Stimulated activated naive B cell treated with anti-CD40 and anti-IgM and Interleukin-4, amounts not matched to agents 10 μg/mL and 1 μg/mL and 100 μg/mL, for 72 hours (primary cell): ENCODE data around the gene PDAP1.
"Not testable (repeated sequence)": the region's sequence is repeated elsewhere in the genome, so short reads cannot be mapped to it uniquely, and the experiment has no call there.

Experiments used
- ATAC-seq, 2 donors: fragments of 150-1000 bp; cut with Tn5 transposase; replicated peaks; 2 replicates each; pipeline ENCODE4 v1.10.0; 2021; ENCODE audit warnings: moderate library complexity in 1 of 2
- DNase-seq: peaks from one replicate; pipeline ENCODE4 v3.0.0; 2021
- H3K27ac Mint-ChIP-seq: one replicate; pipeline ENCODE4 v1.8.0; 2022; ENCODE audit warnings: mild to moderate bottlenecking, mixed read lengths
- H3K27me3 Mint-ChIP-seq, 2 donors: one replicate each; pipeline ENCODE4 v1.8.0; 2022; ENCODE audit warnings: mixed read lengths in 2 of 2
- H3K36me3 Mint-ChIP-seq, 2 donors: one replicate each; pipeline ENCODE4 v1.8.0; 2022; ENCODE audit warnings: mixed read lengths in 2 of 2, mild to moderate bottlenecking in 1 of 2
- H3K4me1 Mint-ChIP-seq, 2 donors: one replicate each; pipeline ENCODE4 v1.8.0; 2022; ENCODE audit warnings: mixed read lengths in 2 of 2, mild to moderate bottlenecking in 1 of 2
- H3K4me3 Mint-ChIP-seq, 2 donors: one replicate each; pipeline ENCODE4 v1.8.0; 2022; ENCODE audit warnings: mild to moderate bottlenecking in 2 of 2, mixed read lengths in 2 of 2, moderate library complexity in 1 of 2
- H3K9me3 Mint-ChIP-seq, 2 donors: one replicate each; pipeline ENCODE4 v1.8.0; 2022; ENCODE audit warnings: mixed read lengths in 2 of 2, mild to moderate bottlenecking in 1 of 2

The PDAP1 gene

GRCh38 chr7:99396418-99397296 lies 11.7 kb downstream of the PDAP1 start:
- peaks cover 57 to 78% of the 10 kb centered on the region in 2 donors for H3K36me3 Mint-ChIP-seq

DNA sequence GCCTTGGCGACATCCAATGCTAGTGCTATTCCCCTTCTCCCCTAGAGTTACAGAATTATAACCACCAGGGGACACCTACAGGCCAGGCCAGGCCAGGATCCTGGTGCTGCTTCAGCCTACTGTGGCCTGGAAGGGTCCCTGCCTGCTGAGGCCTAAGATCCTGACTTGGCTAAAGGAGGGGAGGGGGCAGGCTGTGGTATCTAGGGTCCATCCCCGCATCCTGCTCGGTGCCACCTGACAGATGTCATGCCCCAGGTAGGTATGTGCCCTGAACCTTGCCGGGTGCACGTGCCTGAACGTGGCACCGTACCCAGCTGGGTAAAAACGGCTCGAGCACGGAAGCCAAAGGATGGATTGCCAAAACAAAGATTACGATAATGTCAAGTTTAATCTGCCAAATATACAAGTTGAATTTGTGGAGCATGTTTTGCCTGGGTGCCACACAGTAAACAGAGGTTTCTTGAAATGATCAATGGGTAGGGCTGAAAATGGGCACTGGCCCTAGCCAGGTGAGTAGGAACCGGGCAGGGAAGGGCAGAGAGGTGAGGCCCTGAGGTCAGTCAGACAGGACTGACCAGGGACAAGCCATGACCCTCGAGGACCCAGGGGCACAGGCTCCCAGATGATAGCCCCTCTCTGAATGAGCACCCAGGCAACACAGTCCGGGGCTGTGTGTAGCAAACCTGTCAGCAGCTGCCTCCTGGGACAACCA lies 12.6 kb downstream of the PDAP1 start:
- Mint-ChIP-seq H3K27me3 (no peaks in the 10 kb centered on the region), H3K9me3 (no peaks in the 10 kb centered on the region), H3K27ac (peak overlapping the region; percentile 80), H3K4me3 (peak overlapping the region in 1 of 2 donors; percentile 17), H3K4me1 (peaks cover 34 to 67% of the 10 kb centered on the region in 2 donors), H3K36me3 (peaks cover 51 to 71% of the 10 kb centered on the region in 2 donors)
- ATAC-seq, result no peak
- DNase-seq, result no peak

More at GRCh38 chr7:99396418-99397296, 11.7 kb downstream of the PDAP1 start:
- Mint-ChIP-seq H3K4me1 (peaks cover 36 to 58% of the 10 kb centered on the region in 2 donors), H3K9me3 (no peaks in the 10 kb centered on the region), H3K4me3 (peak overlapping the region in 1 of 2 donors; percentile 13), H3K27me3 (no peaks in the 10 kb centered on the region), H3K27ac (peak overlapping the region; percentile 80)
- ATAC-seq (no peak), DNase-seq (no peak)

GRCh38 chr7:99394188-99394502 lies 14.3 kb downstream of the PDAP1 start:
- H3K36me3 Mint-ChIP-seq, result peaks cover 46 to 62% of the 10 kb centered on the region in 2 donors
- H3K9me3 Mint-ChIP-seq, result no peaks in the 10 kb centered on the region
- peaks cover 32 to 68% of the 10 kb centered on the region in 2 donors for H3K4me1 Mint-ChIP-seq
- DNase-seq (no peak), ATAC-seq (no peak)
- H3K27me3 Mint-ChIP-seq, result no peaks in the 10 kb centered on the region
- H3K27ac Mint-ChIP-seq, result peak overlapping the region; percentile 93
- peak overlapping the region; percentile 41 to 73 for H3K4me3 Mint-ChIP-seq

GRCh38 chr7:99393355-99394187 lies 14.8 kb downstream of the PDAP1 start:
- no peaks in the 10 kb centered on the region for H3K9me3 Mint-ChIP-seq
- no peak for ATAC-seq
- DNase-seq, result no peak
- peak overlapping the region; percentile 93 for H3K27ac Mint-ChIP-seq
- H3K4me3 Mint-ChIP-seq, result peak overlapping the region; percentile 73 to 79
- no peaks in the 10 kb centered on the region for H3K27me3 Mint-ChIP-seq
- H3K36me3 Mint-ChIP-seq, result peaks cover 44 to 58% of the 10 kb centered on the region in 2 donors
- H3K4me1 Mint-ChIP-seq, result peaks cover 28 to 63% of the 10 kb centered on the region in 2 donors

- peak overlapping the region; percentile 93 for H3K27ac Mint-ChIP-seq
- DNase-seq, result peak; percentile 62
- H3K27me3 Mint-ChIP-seq, result no peaks in the 10 kb centered on the region
- H3K9me3 Mint-ChIP-seq, result no peaks in the 10 kb centered on the region
- H3K4me1 Mint-ChIP-seq, result peaks cover 23 to 58% of the 10 kb centered on the region in 2 donors
- H3K4me3 Mint-ChIP-seq, result peak overlapping the region; percentile 73 to 79
- peaks cover 44 to 57% of the 10 kb centered on the region in 2 donors for H3K36me3 Mint-ChIP-seq
- ATAC-seq, result peak; percentile 83 to 85
These were observed 15.6 kb downstream of the PDAP1 start for GRCh38 chr7:99392659-99393354.

GRCh38 chr7:99392046-99392445 lies 16.4 kb downstream of the PDAP1 start:
- Mint-ChIP-seq H3K27ac (peak overlapping the region; percentile 65), H3K4me3 (peak overlapping the region; percentile 56 to 79)

DNA sequence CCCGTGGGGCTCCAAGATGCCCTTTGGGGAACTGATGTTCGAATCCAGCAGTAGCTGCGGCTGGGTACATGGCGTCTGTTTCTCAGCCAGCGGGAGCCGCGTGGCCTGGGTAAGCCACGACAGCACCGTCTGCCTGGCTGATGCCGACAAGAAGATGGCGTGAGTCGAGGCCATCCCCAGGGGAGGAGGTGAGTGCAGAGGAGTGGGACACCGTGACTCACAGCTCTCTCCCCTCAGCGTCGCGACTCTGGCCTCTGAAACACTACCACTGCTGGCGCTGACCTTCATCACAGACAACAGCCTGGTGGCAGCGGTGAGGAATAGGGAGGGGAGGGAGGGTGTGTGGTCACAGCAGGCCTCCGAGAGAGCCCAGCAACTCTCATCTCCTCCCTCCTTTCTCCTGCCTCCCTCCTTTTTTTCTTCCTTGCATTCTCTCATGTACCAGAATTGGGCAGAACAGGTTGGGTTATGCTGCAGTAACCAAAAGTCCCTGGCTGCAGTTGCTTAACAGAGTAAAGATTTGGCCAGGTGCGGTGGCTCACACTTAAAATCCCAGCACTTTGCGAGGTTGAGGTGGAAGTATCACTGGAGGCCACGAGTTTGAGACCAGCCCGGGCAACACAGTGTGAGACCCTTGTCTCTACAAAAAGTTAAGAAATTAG lies 17.3 kb downstream of the PDAP1 start:
- Mint-ChIP-seq H3K27me3 (no peaks in the 10 kb centered on the region), H3K4me1 (peaks cover 19 to 46% of the 10 kb centered on the region in 2 donors), H3K36me3 (peaks cover 45 to 59% of the 10 kb centered on the region in 2 donors), H3K4me3 (peak overlapping the region in 1 of 2 donors; percentile 12), H3K27ac (no peak overlapping the region), H3K9me3 (no peaks in the 10 kb centered on the region)
- ATAC-seq (no peak), DNase-seq (no peak)

More at GRCh38 chr7:99392046-99392445, 16.4 kb downstream of the PDAP1 start:
- ATAC-seq (no peak), DNase-seq (no peak)
- Mint-ChIP-seq H3K36me3 (peaks cover 40 to 55% of the 10 kb centered on the region in 2 donors), H3K9me3 (no peaks in the 10 kb centered on the region), H3K4me1 (peaks cover 22 to 50% of the 10 kb centered on the region in 2 donors), H3K27me3 (no peaks in the 10 kb centered on the region)

DNA sequence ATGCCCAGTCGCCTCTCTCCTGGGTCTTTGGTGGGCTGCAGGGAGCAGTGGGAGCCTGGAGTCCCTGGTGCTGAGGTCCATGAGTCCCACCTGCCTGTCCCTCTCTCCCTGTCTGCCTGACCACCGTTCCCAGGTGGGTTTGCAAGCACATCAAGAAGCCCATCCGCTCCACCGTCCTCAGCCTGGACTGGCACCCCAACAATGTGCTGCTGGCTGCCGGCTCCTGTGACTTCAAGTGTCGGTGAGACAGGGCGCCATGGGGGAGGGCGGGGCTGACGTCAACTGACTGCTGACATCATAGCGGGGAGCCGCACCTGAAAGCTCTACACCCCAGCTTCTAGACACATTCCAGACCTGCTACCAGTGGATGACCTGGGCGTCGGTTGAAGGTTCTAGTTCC lies 18.6 kb downstream of the PDAP1 start:
- Mint-ChIP-seq H3K27me3 (no peaks in the 10 kb centered on the region), H3K36me3 (peaks cover 48 to 59% of the 10 kb centered on the region in 2 donors), H3K27ac (peak overlapping the region; percentile 14), H3K9me3 (no peaks in the 10 kb centered on the region), H3K4me1 (peaks cover 19 to 54% of the 10 kb centered on the region in 2 donors), H3K4me3 (no peak overlapping the region)
- DNase-seq (no peak), ATAC-seq (no peak)

DNA sequence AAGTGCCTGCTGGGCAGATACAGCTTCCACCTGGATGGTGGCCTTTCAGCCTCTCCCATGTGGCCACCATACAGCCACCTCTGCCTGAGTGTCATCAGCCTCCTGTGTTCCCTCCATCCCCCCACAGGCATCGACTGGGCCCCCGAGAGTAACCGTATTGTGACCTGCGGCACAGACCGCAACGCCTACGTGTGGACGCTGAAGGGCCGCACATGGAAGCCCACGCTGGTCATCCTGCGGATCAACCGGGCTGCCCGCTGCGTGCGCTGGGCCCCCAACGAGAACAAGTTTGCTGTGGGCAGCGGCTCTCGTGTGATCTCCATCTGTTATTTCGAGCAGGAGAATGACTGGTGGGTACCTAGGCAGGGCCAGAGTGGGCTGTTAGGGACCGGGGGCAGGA lies 20.5 kb downstream of the PDAP1 start:
- ATAC-seq (no peak), DNase-seq (no peak)
- H3K36me3 Mint-ChIP-seq, result peaks cover 48 to 51% of the 10 kb centered on the region in 2 donors
- no peaks in the 10 kb centered on the region for H3K27me3 Mint-ChIP-seq
- H3K4me3 Mint-ChIP-seq, result no peak overlapping the region
- H3K9me3 Mint-ChIP-seq, result no peaks in the 10 kb centered on the region
- H3K27ac Mint-ChIP-seq, result no peak overlapping the region
- peaks cover 18 to 58% of the 10 kb centered on the region in 2 donors for H3K4me1 Mint-ChIP-seq

DNA sequence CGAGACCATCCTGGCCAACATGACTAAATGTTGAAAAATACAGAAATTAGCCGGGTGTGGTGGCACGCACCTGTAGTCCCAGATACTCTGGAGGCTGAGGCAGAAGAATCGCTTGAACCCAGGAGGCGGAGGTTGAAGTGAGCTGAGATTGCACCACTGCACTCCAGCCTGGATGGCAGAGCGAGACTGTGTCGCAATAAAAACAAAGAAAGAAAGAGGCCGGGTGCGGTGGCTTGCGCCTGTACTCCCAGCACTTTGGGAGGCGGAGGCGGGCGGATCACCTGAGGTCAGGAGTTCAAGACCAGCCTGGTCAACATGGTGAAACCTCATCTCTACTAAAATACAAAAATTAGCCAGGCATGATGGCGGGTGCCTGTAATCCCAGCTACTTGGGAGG lies 21.2 kb downstream of the PDAP1 start:
- H3K27me3 Mint-ChIP-seq, DNase-seq, H3K9me3 Mint-ChIP-seq, ATAC-seq, H3K4me3 Mint-ChIP-seq: not testable (repeated sequence)
- H3K27ac Mint-ChIP-seq, result peak overlapping the region; percentile 37
- H3K4me1 Mint-ChIP-seq, result peaks cover 14 to 55% of the 10 kb centered on the region in 2 donors
- peaks cover 45 to 48% of the 10 kb centered on the region in 2 donors for H3K36me3 Mint-ChIP-seq

- no peak overlapping the region for H3K4me3 Mint-ChIP-seq
- peaks cover 41 to 44% of the 10 kb centered on the region in 2 donors for H3K36me3 Mint-ChIP-seq
- ATAC-seq, result peak; percentile 50 to 52
- H3K27me3 Mint-ChIP-seq, result no peaks in the 10 kb centered on the region
- DNase-seq, result no peak
- H3K9me3 Mint-ChIP-seq, result no peaks in the 10 kb centered on the region
- H3K4me1 Mint-ChIP-seq, result peaks cover 12 to 54% of the 10 kb centered on the region in 2 donors
- H3K27ac Mint-ChIP-seq, result peak overlapping the region; percentile 81
These were observed 21.7 kb downstream of the PDAP1 start for GRCh38 chr7:99386584-99387238.

DNA sequence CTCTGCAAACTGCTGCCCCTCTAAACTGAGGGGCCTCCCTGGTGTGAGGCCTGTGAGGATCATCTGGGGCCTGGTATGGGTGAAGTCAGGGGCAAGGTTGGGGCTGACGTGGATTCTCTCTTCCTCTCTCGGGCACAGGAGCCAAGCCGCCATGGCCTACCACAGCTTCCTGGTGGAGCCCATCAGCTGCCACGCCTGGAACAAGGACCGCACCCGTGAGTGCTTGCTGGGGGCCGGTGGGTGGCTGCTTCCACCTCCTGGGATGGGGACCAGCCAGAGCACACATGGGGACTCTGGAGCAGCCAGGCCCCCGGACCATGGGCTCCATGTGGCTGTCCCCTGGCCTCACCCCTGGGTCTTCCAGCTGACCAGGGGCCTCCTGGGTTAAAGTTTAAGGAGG lies 22.8 kb downstream of the PDAP1 start:
- H3K4me3 Mint-ChIP-seq, result no peak overlapping the region
- DNase-seq (no peak), ATAC-seq (no peak)
- peak overlapping the region; percentile 67 for H3K27ac Mint-ChIP-seq
- no peaks in the 10 kb centered on the region for H3K27me3 Mint-ChIP-seq
- H3K9me3 Mint-ChIP-seq, result no peaks in the 10 kb centered on the region
- peaks cover 45 to 51% of the 10 kb centered on the region in 2 donors for H3K36me3 Mint-ChIP-seq
- peaks cover 23 to 55% of the 10 kb centered on the region in 2 donors for H3K4me1 Mint-ChIP-seq

DNA sequence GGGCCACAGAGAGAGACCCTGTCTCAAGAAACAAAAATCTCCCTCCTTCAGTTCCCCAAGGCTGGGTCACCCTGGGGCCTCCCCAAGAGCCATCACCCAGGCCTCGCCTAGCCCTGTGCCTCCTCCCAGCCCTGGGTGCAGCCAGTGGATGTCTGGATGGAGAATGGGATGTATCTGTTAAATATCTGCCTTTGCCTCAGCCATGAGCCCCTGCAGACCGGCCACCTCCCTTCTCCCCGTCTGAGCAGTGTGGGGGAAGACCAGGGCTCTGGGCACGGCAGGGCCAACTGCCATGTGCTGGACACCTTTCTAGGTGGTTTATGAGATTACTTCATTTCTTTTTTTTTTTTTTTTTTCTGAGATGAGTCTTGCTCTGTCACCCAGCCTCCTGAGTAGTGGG lies 23.9 kb downstream of the PDAP1 start:
- Mint-ChIP-seq H3K27me3 (no peaks in the 10 kb centered on the region), H3K4me1 (peaks cover 31 to 65% of the 10 kb centered on the region in 2 donors), H3K27ac (peak overlapping the region; percentile 86), H3K9me3 (no peaks in the 10 kb centered on the region), H3K36me3 (peaks cover 48 to 57% of the 10 kb centered on the region in 2 donors), H3K4me3 (no peak overlapping the region)
- no peak for ATAC-seq
- no peak for DNase-seq
